ENCODE results near the gene GANAB.

GRCh38 chr11:62665075-62665598, 18.7 kb upstream of the GANAB start, which contains the start of the genes C11orf98 and CSKMT:
- TF ChIP-seq CTCF (conservative IDR thresholded peaks at IDR 0.05 in 1 of 2, IDR thresholded peaks at IDR 0.05 in 1 of 2; ENCODE audit: low read depth in 1 of 2, low read length in 2 of 2): no peak
- no peak for TF ChIP-seq EZH2 (IDR thresholded peaks at IDR 0.05; ENCODE audit: low read length, missing control alignments)

All from fibroblast of lung (primary cell).